ENCODE results near the gene BSG. TPM values are rescaled to one million over a fixed set of nuclear protein-coding genes. Genes with fewer than 3 reads are reported as not detected.
A peak's percentile ranks its signal among the peaks of the same experiment; 100 is the strongest.

Gene BSG
- total and polyA plus RNA-seq, 9 of the 15 experiments (the other 6 are each of a cell fraction or from before 2014, with no cell fraction given): 4.6 to 495 (median 187) TPM

- TF ChIP-seq ZNF134 (CRISPR knock-in tag; conservative IDR thresholded peaks at IDR 0.05): no peak
- TF ChIP-seq GABPB1 (CRISPR knock-in tag; IDR thresholded peaks at IDR 0.05): no peak
- no peak for TF ChIP-seq GTF2E2 (tag; IDR thresholded peaks at IDR 0.05)
- TF ChIP-seq VEZF1 (CRISPR knock-in tag; IDR thresholded peaks at IDR 0.05): no peak
- no peak for TF ChIP-seq ZNF232 (CRISPR knock-in tag; IDR thresholded peaks at IDR 0.05)
- no peak for TF ChIP-seq TRIM25 (IDR thresholded peaks at IDR 0.05; ENCODE audit: borderline replicate concordance)
- TF ChIP-seq ZNF277 (CRISPR knock-in tag; IDR thresholded peaks at IDR 0.05; ENCODE audit: borderline replicate concordance): no peak
- no peak for TF ChIP-seq USF2 (CRISPR knock-in tag; IDR thresholded peaks at IDR 0.05)
- no peak for TF ChIP-seq RAD21 (CRISPR knock-in tag; conservative IDR thresholded peaks at IDR 0.05 in 1 of 2, IDR thresholded peaks at IDR 0.05 in 1 of 2)
- TF ChIP-seq KAT7 (CRISPR knock-in tag; IDR thresholded peaks at IDR 0.05; ENCODE audit: borderline replicate concordance): peak; percentile 66; the same call in 1 of the 2 replicates
- TF ChIP-seq TCF15 (CRISPR knock-in tag; IDR thresholded peaks at IDR 0.05): no peak
- no peak for TF ChIP-seq HINFP (tag; conservative IDR thresholded peaks at IDR 0.05; ENCODE audit: low read depth)
- TF ChIP-seq PHB2 (IDR thresholded peaks at IDR 0.05; ENCODE audit: low read depth): no peak
- TF ChIP-seq RBM39 (optimal IDR thresholded peaks at IDR 0.05; ENCODE audit: low read depth, low read length): no peak
- no peak for TF ChIP-seq HNRNPH1 (optimal IDR thresholded peaks at IDR 0.05; ENCODE audit: low read depth, low read length)
- TF ChIP-seq CBX3 (IDR thresholded peaks at IDR 0.05; ENCODE audit: borderline replicate concordance in 1 of 2, low read length in 2 of 2): no peak
- no peak for TF ChIP-seq GTF2B (IDR thresholded peaks at IDR 0.05; ENCODE audit: extremely low read depth, insufficient read length)
Measured at GRCh38 chr19:572743-573518, 535 bp downstream of the BSG start (continued).
